ENCODE results near the gene RPS19BP1.

GRCh38 chr22:39504071-39504470, 28.5 kb downstream of the RPS19BP1 start:
- no peak for TF ChIP-seq KDM1A (IDR thresholded peaks at IDR 0.05; ENCODE audit: low read depth)
- no peak for TF ChIP-seq CTCF (IDR thresholded peaks at IDR 0.05)
- no peak for TF ChIP-seq ZNF302 (CRISPR knock-in tag; IDR thresholded peaks at IDR 0.05)
- TF ChIP-seq CBX2 (IDR thresholded peaks at IDR 0.05; ENCODE audit: borderline replicate concordance, low read depth) = no peak
- no peak for TF ChIP-seq PHF8 (IDR thresholded peaks at IDR 0.05; ENCODE audit: borderline replicate concordance, low read depth)
- no peak for TF ChIP-seq CBX8 (IDR thresholded peaks at IDR 0.05)
